NB4 (cell line): Measurements from ENCODE around the gene DAG1.
A peak's percentile ranks its signal among the peaks of the same experiment; 100 is the strongest.

ENCODE experiments used
- DNase-seq: peaks from one replicate; pipeline ENCODE4 v3.0.0; 2010; ENCODE audit warnings: low read depth
- H3K4me3 ChIP-seq: one replicate; pipeline ENCODE4 v1.5.1; 2011; ENCODE audit warnings: mild to moderate bottlenecking, low read depth, low read length, moderate library complexity
- CTCF ChIP-seq: IDR thresholded peaks from one replicate; pipeline ENCODE4 v1.5.1; 2012; ENCODE audit warnings: low read depth, low read length
- MYC ChIP-seq: IDR thresholded peaks from 2 replicates; pipeline ENCODE4 v1.6.1; 2011; ENCODE audit warnings: low read depth, low read length
- POLR2A ChIP-seq: IDR thresholded peaks from 2 replicates; pipeline ENCODE4 v1.6.1; 2011; ENCODE audit warnings: mild to moderate bottlenecking; ENCODE audit not compliant: insufficient read length; ENCODE audit errors: extremely low read depth
- TF ChIP-seq, protein P1 (sequence below): IDR thresholded peaks from 2 replicates; pipeline ENCODE4 v1.6.1; 2011; ENCODE audit warnings: low read depth, low read length

The DAG1 gene

DNA sequence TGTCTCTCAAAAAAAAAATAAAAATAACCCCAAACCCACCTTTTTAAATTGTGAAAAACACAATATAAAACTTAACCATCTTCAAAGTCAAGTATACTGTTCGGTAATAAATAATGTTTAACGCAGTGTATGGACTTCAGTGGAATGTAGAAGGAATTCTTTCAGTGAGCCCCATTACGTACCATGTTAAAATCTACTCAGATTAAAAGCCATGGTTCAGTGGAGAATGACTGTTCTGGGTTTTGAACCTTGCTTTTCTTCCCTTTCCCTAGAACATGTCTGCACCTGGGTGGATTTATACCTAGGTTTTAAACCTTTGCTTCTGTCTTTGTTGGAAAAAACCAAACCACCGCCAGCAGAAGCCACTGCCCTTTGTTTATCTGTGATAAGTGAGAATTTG is 27.5 kb downstream of the DAG1 start:
- DNase-seq: no peak
- H3K4me3 ChIP-seq: no peak overlapping the region
- no peak for TF ChIP-seq MYC
- TF ChIP-seq POLR2A: no peak
- TF ChIP-seq, protein P1, sequence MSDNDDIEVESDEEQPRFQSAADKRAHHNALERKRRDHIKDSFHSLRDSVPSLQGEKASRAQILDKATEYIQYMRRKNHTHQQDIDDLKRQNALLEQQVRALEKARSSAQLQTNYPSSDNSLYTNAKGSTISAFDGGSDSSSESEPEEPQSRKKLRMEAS: no peak
- no peak for TF ChIP-seq CTCF

DNA sequence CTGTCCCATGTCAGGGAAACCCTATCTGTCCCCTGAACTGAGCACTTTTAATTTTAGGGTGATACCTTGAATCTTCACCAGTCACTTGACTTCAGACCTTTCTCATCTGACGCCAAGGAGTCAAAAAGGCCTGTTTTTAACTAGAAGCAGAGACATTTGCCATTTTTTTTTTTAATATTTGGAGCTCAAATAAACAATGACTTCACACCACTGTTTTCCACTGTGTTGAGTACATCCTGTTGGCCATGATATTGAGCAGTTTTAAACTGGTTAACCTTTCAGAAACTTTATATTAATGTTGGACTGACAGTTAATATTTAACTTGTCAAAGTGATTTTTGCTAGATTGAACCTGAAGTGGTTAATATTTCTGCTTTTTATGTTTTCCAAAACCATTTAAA is 28.2 kb downstream of the DAG1 start:
- TF ChIP-seq MYC: no peak
- TF ChIP-seq CTCF: no peak
- TF ChIP-seq, protein P1: no peak
- no peak for TF ChIP-seq POLR2A
- DNase-seq: no peak
- no peak overlapping the region for H3K4me3 ChIP-seq

DNA sequence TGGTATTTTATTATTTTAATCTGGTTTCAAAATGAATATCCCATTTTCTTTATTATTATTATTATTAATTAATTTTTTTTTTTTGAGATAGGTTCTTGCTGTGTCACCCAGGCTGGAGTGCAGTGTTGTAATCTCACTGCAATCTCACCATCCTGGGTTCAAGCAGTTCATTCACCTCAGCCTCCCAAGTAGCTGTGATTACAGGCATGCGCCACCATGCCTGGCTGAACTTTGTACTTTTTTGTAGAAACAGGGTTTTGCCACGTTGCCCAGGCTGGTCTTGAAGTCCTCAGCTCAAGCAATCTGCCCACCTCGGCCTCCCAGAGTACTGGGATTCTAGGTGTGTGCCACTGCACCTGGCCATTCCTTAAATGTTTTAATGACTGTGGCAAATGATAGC is 28.6 kb downstream of the DAG1 start:
- no peak for DNase-seq
- H3K4me3 ChIP-seq: no peak overlapping the region
- no peak for TF ChIP-seq CTCF
- TF ChIP-seq, protein P1: no peak
- no peak for TF ChIP-seq POLR2A
- TF ChIP-seq MYC: no peak

DNA sequence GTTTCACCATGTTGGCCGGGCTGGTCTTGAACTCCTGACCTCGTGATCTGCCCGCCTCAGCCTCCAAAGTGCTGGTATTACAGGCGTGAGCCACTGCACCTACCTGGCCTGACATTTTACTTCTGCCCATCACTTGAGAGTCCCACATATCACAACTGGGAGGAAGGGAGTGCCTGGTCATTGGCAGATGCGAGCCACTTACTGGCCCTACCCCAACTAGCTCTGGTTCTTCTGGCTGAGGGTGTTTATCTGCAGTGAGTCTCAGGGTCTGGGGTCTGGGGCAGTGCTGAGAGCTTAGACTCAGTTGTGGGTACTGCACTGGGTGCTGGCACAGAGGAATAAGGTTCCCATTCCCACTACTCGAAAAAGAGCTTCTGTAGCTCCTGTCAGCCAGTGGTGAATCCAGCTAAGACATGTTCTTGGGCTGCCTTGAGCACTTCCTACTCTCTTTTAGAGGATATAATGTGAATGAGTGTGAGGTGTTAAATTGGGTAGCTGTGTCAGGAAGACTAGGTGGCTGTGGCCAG is 30.2 kb downstream of the DAG1 start:
- no peak overlapping the region for H3K4me3 ChIP-seq
- TF ChIP-seq MYC (no peak), POLR2A (no peak), CTCF (no peak)
- TF ChIP-seq, protein P1: no peak
- no peak for DNase-seq

DNA sequence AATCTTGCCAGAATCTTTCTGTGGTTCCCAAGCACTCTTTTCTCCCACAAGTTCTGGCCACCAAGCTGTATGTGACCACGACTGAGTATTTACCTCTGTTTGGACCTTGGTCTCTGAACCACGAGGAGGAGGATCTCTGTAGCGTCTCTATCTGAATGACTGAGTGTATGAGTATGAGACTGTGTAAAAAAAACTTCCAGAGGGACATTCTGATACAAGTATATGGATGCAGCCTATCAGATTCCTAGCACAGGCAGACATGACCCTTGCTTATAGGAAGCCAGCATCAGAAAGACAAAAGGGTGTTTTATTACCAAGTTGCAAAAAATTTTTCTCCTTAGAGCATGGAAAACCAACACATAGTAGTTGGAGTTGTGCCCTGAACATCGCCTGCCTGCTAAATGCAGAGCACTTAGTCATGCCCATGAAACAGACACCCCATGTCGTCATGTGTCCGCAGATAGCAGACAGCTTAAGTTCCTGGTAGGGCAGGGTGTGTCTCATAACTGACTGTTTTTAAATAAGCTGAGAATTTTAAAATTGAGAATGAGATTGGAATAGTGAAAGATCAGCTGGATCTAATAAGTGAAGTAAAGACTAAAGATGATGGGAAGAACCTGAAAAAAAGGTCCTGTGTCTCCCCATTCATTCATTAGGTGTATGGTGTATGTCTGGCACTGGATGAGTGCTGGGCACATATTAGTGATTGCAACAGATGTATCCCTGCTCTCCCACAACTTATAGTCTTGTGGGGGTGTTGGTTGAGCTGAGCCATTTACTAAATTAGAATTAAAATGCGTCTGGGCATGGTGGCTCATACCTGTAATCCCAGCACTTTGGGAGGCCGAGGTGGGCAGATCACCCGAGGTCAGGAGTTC is 30.9 kb downstream of the DAG1 start:
- no peak for TF ChIP-seq POLR2A
- no peak for TF ChIP-seq CTCF
- TF ChIP-seq MYC: no peak
- TF ChIP-seq, protein P1: no peak
- H3K4me3 ChIP-seq: no peak overlapping the region
- DNase-seq: peak; percentile 59
